Gastrocnemius medialis (tissue), 4 donors: ENCODE measurements around the gene C1D. TPM values are rescaled to one million over a fixed set of nuclear protein-coding genes. Genes with fewer than 3 reads are reported as not detected.
"Not testable (repeated sequence)": the region's sequence is repeated elsewhere in the genome, so short reads cannot be mapped to it uniquely, and the experiment has no call there.

Experiments
- ATAC-seq, 2 donors: fragments of 150-250 bp; one replicate each; pipeline ENCODE4 v1.9.1; 2016
- DNase-seq, 2 donors: peaks; one replicate each; pipeline ENCODE4 v3.0.0-alpha.2; 2019
- H3K27ac ChIP-seq, 4 donors: fragments of 200-600 bp; sonication (generic); 1 replicate in 1 of 4; 2 replicates in 3 of 4; pipeline ENCODE4 v1.5.1; 2016 to 2018; ENCODE audit warnings: mild to moderate bottlenecking in 2 of 4, moderate library complexity in 1 of 4
- H3K27me3 ChIP-seq, 3 donors: fragments of 200-600 bp; sonication (generic) in 2 of 3; 1 replicate in 1 of 3; 2 replicates in 2 of 3; pipeline versions ENCODE4 v1.5.1 to v1.6.0; 2016 to 2019; ENCODE audit warnings: mild to moderate bottlenecking in 1 of 3, moderate library complexity in 1 of 3
- H3K36me3 ChIP-seq, 2 donors: fragments of 200-600 bp; sonication (generic) in 1 of 2; one replicate each; pipeline ENCODE4 v1.5.1; 2017 to 2018
- H3K4me1 ChIP-seq, 2 donors: fragments of 200-600 bp; sonication (generic) in 1 of 2; one replicate each; pipeline ENCODE4 v1.5.1; 2016 to 2017; ENCODE audit warnings: mild to moderate bottlenecking in 2 of 2
- H3K4me3 ChIP-seq, 4 donors: fragments of 200-600 bp; sonication (generic) in 3 of 4; 1 replicate in 1 of 4; 2 replicates in 3 of 4; pipeline ENCODE4 v1.5.1; 2016 to 2019; ENCODE audit warnings: mild to moderate bottlenecking in 2 of 4
- H3K9me3 ChIP-seq, 3 donors: fragments of 200-600 bp; sonication (generic) in 2 of 3; 1 replicate in 1 of 3; 2 replicates in 2 of 3; pipeline ENCODE4 v1.5.1; 2016 to 2019
- POLR2A ChIP-seq, 2 donors: fragments of 450-650 bp; IDR thresholded peaks; one replicate each; pipeline ENCODE4 v1.6.1; 2017; ENCODE audit warnings: antibody characterized with exemption in 2 of 2, mild to moderate bottlenecking in 2 of 2, moderate library complexity in 2 of 2
- in situ Hi-C, 4 donors: fragments of 200-750 bp; cut with MboI; loops; one replicate each; pipeline versions ENCODE4 v1.15.0 to v1.8.0; 2017; ENCODE audit warnings: low sequenced_read_pairs in 4 of 4
- intact Hi-C: fragments of 100-400 bp; cut with DNase I; formaldehyde crosslinking; loops from one replicate; pipeline ENCODE4 v1.15.1; 2023; ENCODE audit warnings: low total_unique reads
- total RNA-seq, 4 donors: library from RNA; depleted of rRNA; stranded (reverse); fragments of >200 nt; gene quantifications; one replicate each; pipeline versions ENCODE4 v1.1.0 to v1.2.3, GENCODE V29; 2016
- TF ChIP-seq, protein P1 (sequence below), 5 experiments: fragments of 450-650 bp in 3 of 5; fragments of 200-600 bp in 2 of 5; sonication (generic) in 2 of 5; IDR thresholded peaks in 4 of 5; conservative IDR thresholded peaks in 1 of 5; 1 replicate in 4 of 5; 2 replicates in 1 of 5; pipeline ENCODE4 v1.5.1; 2016 to 2019; ENCODE audit warnings: antibody characterized with exemption in 5 of 5, mild to moderate bottlenecking in 3 of 5, moderate library complexity in 3 of 5

C1D gene
- total RNA-seq, 4 donors from 2014 or later: 29.7 to 57.3 (median 41.4) TPM

DNA sequence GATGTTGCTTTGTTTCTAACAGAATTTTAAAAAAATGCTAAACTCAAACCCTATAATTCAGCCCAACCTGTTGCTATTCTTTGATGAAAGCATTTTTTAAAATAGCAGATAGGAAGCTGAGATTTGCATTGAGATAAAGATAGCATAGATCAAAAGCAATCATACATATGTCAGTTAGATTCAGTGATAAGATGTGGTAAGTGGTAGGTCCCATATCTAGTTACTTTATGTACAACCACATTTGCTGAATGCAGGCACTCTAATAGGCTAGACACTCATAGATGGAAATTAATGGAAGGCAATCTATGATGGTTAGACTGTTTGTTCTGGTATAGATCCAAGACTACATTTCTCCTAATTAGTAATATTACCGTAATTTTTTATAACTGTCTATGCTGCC lies 27.2 kb upstream of the C1D start:
- no peak for TF ChIP-seq POLR2A (IDR thresholded peaks at IDR 0.05)
- TF ChIP-seq, protein P1, sequence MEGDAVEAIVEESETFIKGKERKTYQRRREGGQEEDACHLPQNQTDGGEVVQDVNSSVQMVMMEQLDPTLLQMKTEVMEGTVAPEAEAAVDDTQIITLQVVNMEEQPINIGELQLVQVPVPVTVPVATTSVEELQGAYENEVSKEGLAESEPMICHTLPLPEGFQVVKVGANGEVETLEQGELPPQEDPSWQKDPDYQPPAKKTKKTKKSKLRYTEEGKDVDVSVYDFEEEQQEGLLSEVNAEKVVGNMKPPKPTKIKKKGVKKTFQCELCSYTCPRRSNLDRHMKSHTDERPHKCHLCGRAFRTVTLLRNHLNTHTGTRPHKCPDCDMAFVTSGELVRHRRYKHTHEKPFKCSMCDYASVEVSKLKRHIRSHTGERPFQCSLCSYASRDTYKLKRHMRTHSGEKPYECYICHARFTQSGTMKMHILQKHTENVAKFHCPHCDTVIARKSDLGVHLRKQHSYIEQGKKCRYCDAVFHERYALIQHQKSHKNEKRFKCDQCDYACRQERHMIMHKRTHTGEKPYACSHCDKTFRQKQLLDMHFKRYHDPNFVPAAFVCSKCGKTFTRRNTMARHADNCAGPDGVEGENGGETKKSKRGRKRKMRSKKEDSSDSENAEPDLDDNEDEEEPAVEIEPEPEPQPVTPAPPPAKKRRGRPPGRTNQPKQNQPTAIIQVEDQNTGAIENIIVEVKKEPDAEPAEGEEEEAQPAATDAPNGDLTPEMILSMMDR (IDR thresholded peaks at IDR 0.05 in 4 of 5, conservative IDR thresholded peaks at IDR 0.05 in 1 of 5): no peak
- Histone ChIP-seq H3K27me3 (no peaks in the 10 kb centered on the region), H3K36me3 (no peaks in the 10 kb centered on the region), H3K4me3 (no peak overlapping the region), H3K27ac (no peak overlapping the region), H3K9me3 (no peaks in the 10 kb centered on the region), H3K4me1 (no peaks in the 10 kb centered on the region)
- DNase-seq (no peak), ATAC-seq (no peak)
- in situ Hi-C loops: no loop called here
- intact Hi-C loops: no loop called here

DNA sequence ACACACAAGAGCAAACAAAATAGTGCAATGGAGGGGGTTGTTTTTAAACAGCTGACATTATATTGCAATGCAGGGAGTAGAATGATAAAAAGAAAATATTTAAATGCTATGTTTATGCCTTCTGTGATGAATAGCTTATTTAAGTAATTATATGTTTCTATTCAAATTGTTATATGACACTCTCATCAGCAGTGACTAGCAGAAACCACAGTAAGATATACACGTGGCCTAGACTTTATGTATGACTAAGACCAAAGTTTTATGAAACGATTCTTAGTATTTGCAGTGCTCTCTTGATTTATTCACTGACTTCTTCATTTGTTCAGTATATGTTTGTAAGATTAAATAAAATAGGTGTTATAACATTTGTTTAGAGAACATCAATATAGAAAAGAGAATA lies 26.1 kb upstream of the C1D start:
- TF ChIP-seq, protein P1 (IDR thresholded peaks at IDR 0.05 in 4 of 5, conservative IDR thresholded peaks at IDR 0.05 in 1 of 5): no peak
- TF ChIP-seq POLR2A (IDR thresholded peaks at IDR 0.05): no peak

DNA sequence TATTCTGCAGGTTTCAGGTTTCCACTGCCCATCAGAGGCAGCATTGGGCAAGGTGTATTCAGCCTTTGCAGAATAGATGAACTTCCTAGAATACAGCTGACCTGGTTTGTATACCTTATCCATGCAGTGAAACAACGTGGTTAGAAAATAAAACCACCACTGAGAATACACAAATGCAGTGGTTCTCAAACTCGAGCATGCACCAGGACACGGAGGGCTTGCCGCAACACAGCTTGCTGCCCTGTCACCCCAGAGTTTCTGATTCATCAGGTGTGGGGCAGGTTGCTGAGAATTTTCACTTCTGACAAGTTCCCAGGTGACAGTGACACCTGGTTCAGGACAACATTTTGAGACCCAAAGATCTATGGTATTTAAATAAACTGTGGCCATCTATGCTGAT lies 23.4 kb upstream of the C1D start:
- in situ Hi-C loops: no loop called here
- Histone ChIP-seq H3K27me3 (no peaks in the 10 kb centered on the region), H3K4me3 (no peak overlapping the region), H3K27ac (no peak overlapping the region), H3K9me3 (no peaks in the 10 kb centered on the region), H3K4me1 (no peaks in the 10 kb centered on the region), H3K36me3 (no peaks in the 10 kb centered on the region)
- ATAC-seq (no peak), DNase-seq (no peak)
- intact Hi-C loops: no loop called here
- TF ChIP-seq, protein P1 (IDR thresholded peaks at IDR 0.05 in 4 of 5, conservative IDR thresholded peaks at IDR 0.05 in 1 of 5): no peak
- no peak for TF ChIP-seq POLR2A (IDR thresholded peaks at IDR 0.05)

More for the DNA sequence above, 26.1 kb upstream of the C1D start:
- Histone ChIP-seq H3K4me3 (no peak overlapping the region), H3K27ac (no peak overlapping the region), H3K9me3 (no peaks in the 10 kb centered on the region), H3K36me3 (no peaks in the 10 kb centered on the region), H3K4me1 (no peaks in the 10 kb centered on the region), H3K27me3 (no peaks in the 10 kb centered on the region)
- intact Hi-C loops (no loop called here), in situ Hi-C loops (no loop called here)
- DNase-seq: no peak
- ATAC-seq: no peak

DNA sequence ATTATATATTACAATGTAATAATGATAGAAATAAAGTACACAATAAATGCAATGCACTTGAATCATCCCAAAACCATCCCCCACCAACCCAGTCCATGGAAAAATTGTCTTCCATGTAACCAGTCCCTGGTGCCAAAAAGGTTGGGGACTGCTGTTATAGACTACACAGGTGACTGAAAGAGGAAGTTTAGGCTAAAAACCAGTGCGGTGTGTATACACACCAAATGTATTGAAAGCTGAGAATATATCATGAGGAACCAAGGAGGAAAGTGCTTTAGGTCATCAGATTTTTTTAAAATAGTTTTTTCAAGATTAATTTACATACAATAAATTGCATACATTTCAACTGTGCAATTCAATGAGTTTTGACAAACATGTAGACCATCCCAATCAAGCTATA lies 20.5 kb upstream of the C1D start:
- Histone ChIP-seq H3K27ac (no peak overlapping the region), H3K36me3 (no peaks in the 10 kb centered on the region), H3K4me3 (no peak overlapping the region), H3K4me1 (no peaks in the 10 kb centered on the region), H3K27me3 (no peaks in the 10 kb centered on the region), H3K9me3 (no peaks in the 10 kb centered on the region)
- intact Hi-C loops: no loop called here
- TF ChIP-seq, protein P1 (IDR thresholded peaks at IDR 0.05 in 4 of 5, conservative IDR thresholded peaks at IDR 0.05 in 1 of 5): no peak
- TF ChIP-seq POLR2A (IDR thresholded peaks at IDR 0.05): no peak
- no peak for ATAC-seq
- in situ Hi-C loops: no loop called here
- no peak for DNase-seq

DNA sequence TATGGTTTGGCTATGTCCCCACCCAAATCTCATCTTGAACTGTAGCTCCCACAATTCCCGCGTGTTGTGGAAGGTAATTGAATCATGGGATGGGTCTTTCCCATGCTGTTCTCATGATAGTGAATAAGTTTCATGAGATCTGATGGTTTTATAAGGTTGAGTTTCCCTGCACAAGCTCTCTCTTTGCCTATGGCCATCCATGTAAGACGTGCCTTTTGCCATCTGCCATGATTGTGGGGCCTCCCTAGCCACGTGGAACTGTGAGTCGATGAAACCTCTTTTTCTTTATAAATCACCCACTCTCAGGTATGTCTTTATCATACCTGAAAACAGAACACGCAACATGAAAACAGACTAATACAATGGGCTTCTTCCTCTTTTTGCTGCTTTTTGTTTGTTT lies 11.2 kb upstream of the C1D start:
- no peaks in the 10 kb centered on the region for H3K4me1 ChIP-seq
- H3K27me3 ChIP-seq: no peaks in the 10 kb centered on the region
- ATAC-seq (no peak), DNase-seq (no peak)
- in situ Hi-C loops: no loop called here
- H3K4me3 ChIP-seq: no peak overlapping the region
- H3K27ac ChIP-seq: no peak overlapping the region
- no peak for TF ChIP-seq POLR2A (IDR thresholded peaks at IDR 0.05)
- TF ChIP-seq, protein P1 (IDR thresholded peaks at IDR 0.05 in 4 of 5, conservative IDR thresholded peaks at IDR 0.05 in 1 of 5): no peak
- no peaks in the 10 kb centered on the region for H3K9me3 ChIP-seq
- intact Hi-C loops: no loop called here
- H3K36me3 ChIP-seq: no peaks in the 10 kb centered on the region

DNA sequence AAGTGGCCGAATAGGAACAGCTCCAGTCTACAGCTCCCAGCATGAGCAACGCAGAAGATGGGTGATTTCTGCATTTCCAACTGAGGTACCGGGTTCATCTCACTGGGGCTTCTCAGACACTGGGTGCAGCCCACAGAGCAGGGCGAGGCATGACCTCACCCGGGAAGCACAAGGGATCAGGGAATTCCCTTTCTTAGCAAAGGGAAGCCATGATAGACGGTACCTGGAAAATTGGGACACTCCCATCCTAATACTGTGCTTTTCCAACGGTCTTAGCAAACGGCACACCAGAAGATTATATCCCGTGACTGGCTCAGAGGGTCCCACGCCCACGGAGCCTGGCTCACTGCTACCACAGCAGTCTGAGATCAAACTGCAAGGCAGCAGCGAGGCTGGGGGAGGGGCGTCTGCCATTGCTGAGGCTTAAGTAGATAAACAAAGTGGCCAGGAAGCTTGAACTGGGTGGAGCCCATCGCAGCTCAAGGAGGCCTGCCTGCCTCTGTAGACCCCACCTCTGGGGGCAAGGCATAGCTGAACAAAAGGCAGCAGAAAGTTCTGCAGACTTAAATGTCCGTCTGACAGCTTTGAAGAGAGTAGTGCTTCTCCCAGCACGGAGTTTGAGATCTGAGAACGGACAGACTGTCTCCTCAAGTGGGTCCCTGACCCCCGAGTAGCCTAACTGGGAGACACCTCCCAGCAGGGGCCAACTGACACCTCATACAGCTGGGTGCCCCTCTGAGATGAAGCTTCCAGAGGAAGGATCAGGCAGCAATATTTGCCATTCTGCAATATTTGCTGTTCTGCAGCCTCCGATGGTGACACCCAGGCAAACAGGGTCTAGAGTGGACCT lies 1.2 kb upstream of the C1D start:
- H3K9me3 ChIP-seq, H3K27ac ChIP-seq, in situ Hi-C loops, ATAC-seq, DNase-seq, H3K36me3 ChIP-seq, H3K27me3 ChIP-seq: not testable (repeated sequence)
- intact Hi-C loops: loop anchor here (2.0 to 10.0 kb wide), 3 partner anchors 93 to 1629 kb away; partner anchors contain the start of genes MEIS1, PNO1 and PPP3R1
- Histone ChIP-seq H3K4me1 (peaks cover 29 to 38% of the 10 kb centered on the region in 2 donors), H3K4me3 (peak overlapping the region in 2 of 4 donors; percentile 80 to 84)
